Measurements from ENCODE around the gene SYNE2. TPM values are rescaled to one million over a fixed set of nuclear protein-coding genes. Genes with fewer than 3 reads are reported as not detected.

SYNE2 gene
- total RNA-seq, 1 donor from 2014 or later, result 145 TPM

- Histone ChIP-seq H3K27ac (no peak overlapping the region), H3K4me1 (no peaks in the 10 kb centered on the region), H3K27me3 (no peaks in the 10 kb centered on the region), H3K9me3 (no peaks in the 10 kb centered on the region), H3K4me3 (no peak overlapping the region), H3K36me3 (peaks cover 0 to 52% of the 10 kb centered on the region in 2 donors)
- DNase-seq (ENCODE audit: extremely low spot score in 2 of 2), result no peak
- TF ChIP-seq POLR2A (IDR thresholded peaks at IDR 0.05), result no peak
- TF ChIP-seq POLR2AphosphoS5 (IDR thresholded peaks at IDR 0.05; ENCODE audit: insufficient read depth in 1 of 2, low read depth in 1 of 2), result no peak
- no peak for TF ChIP-seq CTCF (IDR thresholded peaks at IDR 0.05)
- intact Hi-C loops (cut with DNase I), result no loop called here
Measured at GRCh38 chr14:64081174-64081746, 228.5 kb downstream of the SYNE2 start.

GRCh38 chr14:64082837-64083236 is 230.0 kb downstream of the SYNE2 start:
- H3K36me3 ChIP-seq, result peaks cover 0 to 52% of the 10 kb centered on the region in 2 donors
- H3K4me1 ChIP-seq, result no peaks in the 10 kb centered on the region
- no peak for DNase-seq (ENCODE audit: extremely low spot score in 2 of 2)
- no peak overlapping the region for H3K4me3 ChIP-seq
- H3K27ac ChIP-seq, result no peak overlapping the region
- intact Hi-C loops (cut with DNase I), result no loop called here
- no peaks in the 10 kb centered on the region for H3K9me3 ChIP-seq
- H3K27me3 ChIP-seq, result no peaks in the 10 kb centered on the region
- no peak for TF ChIP-seq CTCF (IDR thresholded peaks at IDR 0.05)
- no peak for TF ChIP-seq POLR2AphosphoS5 (IDR thresholded peaks at IDR 0.05; ENCODE audit: insufficient read depth in 1 of 2, low read depth in 1 of 2)
- no peak for TF ChIP-seq POLR2A (IDR thresholded peaks at IDR 0.05)

GRCh38 chr14:64088647-64088964 is 235.8 kb downstream of the SYNE2 start:
- intact Hi-C loops (cut with DNase I), result no loop called here
- Histone ChIP-seq H3K4me1 (no peaks in the 10 kb centered on the region), H3K4me3 (no peak overlapping the region), H3K27ac (no peak overlapping the region), H3K9me3 (no peaks in the 10 kb centered on the region), H3K27me3 (no peaks in the 10 kb centered on the region), H3K36me3 (peaks cover 0 to 23% of the 10 kb centered on the region in 2 donors)
- no peak for TF ChIP-seq POLR2AphosphoS5 (IDR thresholded peaks at IDR 0.05; ENCODE audit: insufficient read depth in 1 of 2, low read depth in 1 of 2)
- TF ChIP-seq CTCF (IDR thresholded peaks at IDR 0.05), result no peak
- TF ChIP-seq POLR2A (IDR thresholded peaks at IDR 0.05), result no peak
- DNase-seq (ENCODE audit: extremely low spot score in 2 of 2), result no peak

- no peaks in the 10 kb centered on the region for H3K27me3 ChIP-seq
- no peak overlapping the region for H3K4me3 ChIP-seq
- DNase-seq (ENCODE audit: extremely low spot score in 2 of 2), result no peak
- intact Hi-C loops (cut with DNase I), result no loop called here
- no peak overlapping the region for H3K27ac ChIP-seq
- H3K9me3 ChIP-seq, result no peaks in the 10 kb centered on the region
- no peaks in the 10 kb centered on the region for H3K4me1 ChIP-seq
- TF ChIP-seq POLR2A (IDR thresholded peaks at IDR 0.05) (no peak), CTCF (IDR thresholded peaks at IDR 0.05) (no peak), POLR2AphosphoS5 (IDR thresholded peaks at IDR 0.05; ENCODE audit: insufficient read depth in 1 of 2, low read depth in 1 of 2) (no peak)
- peaks cover 0 to 10% of the 10 kb centered on the region in 2 donors for H3K36me3 ChIP-seq
Measured at GRCh38 chr14:64089920-64090319, 237.1 kb downstream of the SYNE2 start.

- TF ChIP-seq CTCF (IDR thresholded peaks at IDR 0.05) (no peak), POLR2AphosphoS5 (IDR thresholded peaks at IDR 0.05; ENCODE audit: insufficient read depth in 1 of 2, low read depth in 1 of 2) (no peak), POLR2A (IDR thresholded peaks at IDR 0.05) (no peak)
- Histone ChIP-seq H3K27me3 (no peaks in the 10 kb centered on the region), H3K36me3 (peaks cover 0 to 10% of the 10 kb centered on the region in 2 donors), H3K27ac (no peak overlapping the region), H3K4me3 (no peak overlapping the region), H3K9me3 (no peaks in the 10 kb centered on the region), H3K4me1 (no peaks in the 10 kb centered on the region)
- intact Hi-C loops (cut with DNase I), result no loop called here
- DNase-seq (ENCODE audit: extremely low spot score in 2 of 2), result no peak
Measured at GRCh38 chr14:64091217-64091616, 238.4 kb downstream of the SYNE2 start.

Measured in vagina (tissue), 2 donors.